DMS 273 (cell line): ENCODE results near the gene MLN.

Experiments used
- DNase-seq: peaks from one replicate; lab custom pipeline; 2025; ENCODE audit not compliant: unreplicated experiment; lab: John Stamatoyannopoulos, UW

Gene MLN

DNA sequence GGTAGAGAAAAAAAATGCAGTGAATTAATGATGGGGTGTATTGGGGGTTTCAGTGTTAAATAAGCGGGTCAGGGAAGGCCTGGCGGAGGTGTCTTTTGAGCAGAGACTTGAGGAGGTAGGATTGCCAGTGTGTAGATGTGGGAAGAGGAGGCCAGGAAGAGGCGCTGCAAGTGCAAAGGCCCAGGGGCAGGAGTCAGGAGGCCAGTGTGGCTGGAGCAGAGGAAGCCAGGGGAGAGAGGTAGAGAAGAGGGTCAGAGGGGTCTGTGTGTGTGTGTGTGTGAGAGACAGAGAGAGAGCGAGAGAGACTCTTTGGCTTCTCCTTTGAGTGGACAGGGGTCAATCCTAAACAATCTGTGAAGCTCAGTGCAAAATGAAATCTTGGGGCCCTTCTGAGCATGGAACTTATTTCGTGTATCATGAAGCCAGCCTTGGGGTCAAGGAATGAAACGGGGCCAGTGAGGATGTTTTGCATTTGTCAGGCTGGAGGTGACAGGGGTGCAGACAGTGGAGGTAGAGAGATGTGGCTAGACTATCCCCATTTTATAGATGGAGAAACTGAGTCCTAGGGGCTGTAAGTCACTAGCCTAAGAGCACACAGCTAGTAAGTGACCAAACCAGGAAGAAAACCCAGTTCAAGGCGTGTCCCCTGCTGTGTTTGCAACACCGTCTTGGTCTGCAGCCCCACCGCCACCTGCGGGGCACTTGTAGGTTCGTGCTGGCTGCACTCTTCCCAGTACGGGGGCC is 47.4 kb downstream of the MLN start:
- no peak for DNase-seq

DNA sequence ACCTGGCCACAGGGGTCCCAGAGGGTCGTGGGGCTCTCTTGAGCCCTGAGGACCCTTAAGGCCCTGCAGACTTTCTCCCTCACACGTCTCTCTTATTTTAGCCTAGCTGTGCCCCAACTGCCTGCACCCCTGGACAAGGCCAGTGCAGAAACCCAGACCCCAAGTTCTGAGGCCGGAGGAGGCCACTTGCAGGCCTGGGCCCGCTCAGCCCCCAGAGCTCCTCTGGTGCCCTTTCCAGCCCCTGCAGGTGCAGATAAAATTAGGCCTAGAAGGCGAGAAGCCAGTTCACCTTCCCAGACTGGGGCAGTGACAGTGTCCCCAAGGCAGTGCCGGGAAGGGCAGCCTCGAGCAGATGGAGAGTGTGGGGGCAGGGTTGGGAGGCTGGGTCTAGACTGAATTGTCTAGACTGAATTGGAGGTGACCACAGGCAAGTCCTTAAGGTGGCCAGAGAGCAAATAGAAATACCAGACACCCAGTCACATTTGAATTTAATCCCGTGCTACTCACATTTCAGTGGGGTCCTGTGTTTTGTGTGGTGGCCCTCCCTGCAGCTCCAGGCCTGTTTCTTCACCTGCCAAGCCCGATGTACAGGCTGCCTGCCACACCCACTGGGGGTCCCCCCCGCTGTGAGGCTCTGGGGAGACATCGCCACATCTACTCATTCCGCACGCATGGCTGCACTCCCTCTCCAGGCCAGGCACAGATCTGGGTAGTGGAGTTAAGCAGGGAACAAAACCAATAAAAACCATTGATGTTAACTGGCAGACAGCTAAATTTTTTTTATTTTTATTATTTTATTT is 48.5 kb downstream of the MLN start:
- peak; percentile 55 for DNase-seq

DNA sequence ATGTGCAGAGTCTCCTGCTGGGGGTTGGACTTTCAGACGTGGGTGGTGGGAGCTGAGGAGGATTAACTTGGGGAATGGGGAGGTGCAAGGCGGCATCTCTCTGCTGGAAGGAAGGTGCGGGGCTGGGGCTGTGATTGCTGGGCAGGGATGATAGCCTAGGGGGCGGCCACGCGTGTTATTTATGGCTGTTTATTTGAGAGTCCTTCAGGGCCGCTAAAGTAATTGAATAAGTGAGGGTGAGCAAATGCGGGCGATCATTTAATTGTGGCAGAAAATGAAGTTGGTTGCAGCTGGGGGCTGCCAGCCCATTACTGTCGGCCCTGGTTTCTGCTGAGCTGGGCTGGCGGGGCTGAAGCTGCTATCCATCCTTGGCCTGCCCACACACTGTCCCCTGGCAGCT is 49.6 kb downstream of the MLN start:
- DNase-seq = no peak

DNA sequence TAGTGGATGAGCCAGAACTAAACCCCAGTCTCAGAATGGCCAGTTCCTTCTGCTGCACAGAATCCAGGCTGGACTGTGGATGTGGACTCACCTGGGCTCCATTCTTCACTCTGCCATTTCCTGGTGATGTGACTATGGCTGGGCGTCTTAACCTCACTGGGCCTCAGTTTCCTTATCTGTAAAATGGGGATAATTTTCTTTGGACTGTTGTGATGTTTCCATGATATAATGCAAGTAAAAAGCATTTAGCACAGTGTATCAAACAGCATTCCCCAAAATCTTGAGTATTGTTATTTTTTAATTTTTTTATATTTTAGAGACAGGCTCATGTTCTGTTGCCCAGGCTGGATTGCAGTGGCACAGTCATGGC is 51.2 kb downstream of the MLN start:
- DNase-seq = no peak

DNA sequence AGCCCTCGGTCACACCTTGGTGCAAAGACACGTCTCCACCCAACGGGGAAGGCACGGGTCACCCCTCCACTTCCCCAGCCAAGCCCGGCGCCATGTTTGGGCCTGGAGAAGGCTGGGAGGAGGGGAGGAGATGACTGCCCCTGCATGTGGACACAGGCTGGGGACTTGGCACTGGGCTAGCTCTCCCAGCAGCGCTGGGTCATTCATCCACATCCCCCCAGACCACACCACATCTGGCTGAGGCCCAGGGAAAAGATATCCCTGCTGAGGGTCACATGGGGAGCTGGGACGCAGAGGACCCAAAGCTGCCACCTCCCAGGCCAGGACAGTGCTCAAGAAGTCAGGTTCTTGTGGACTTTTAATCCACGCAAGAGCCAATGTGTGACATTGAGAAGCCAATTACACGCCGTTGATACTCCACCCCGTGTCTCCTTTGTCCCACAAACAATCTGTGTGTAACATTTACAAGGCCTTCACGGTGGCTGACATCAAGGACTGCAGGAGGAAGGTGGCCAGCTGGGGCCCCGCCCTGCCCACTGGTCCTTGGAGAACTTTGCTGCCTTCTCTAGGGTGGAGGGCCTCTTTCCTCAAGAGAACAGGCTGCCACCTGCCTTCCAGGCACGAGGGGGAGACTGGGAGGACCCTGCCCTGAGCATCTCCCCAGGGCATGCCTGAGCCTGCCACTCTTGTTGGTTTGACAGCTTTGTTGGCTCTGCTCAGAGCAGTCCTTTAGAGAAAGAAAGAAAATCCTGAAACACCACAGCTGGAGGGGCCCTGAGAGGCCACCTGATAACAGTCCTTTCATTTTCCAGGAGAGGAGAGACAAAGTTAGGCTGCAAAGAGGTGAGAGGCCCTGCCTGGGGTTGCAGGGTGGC is 51.8 kb downstream of the MLN start:
- peak; percentile 88 for DNase-seq

DNA sequence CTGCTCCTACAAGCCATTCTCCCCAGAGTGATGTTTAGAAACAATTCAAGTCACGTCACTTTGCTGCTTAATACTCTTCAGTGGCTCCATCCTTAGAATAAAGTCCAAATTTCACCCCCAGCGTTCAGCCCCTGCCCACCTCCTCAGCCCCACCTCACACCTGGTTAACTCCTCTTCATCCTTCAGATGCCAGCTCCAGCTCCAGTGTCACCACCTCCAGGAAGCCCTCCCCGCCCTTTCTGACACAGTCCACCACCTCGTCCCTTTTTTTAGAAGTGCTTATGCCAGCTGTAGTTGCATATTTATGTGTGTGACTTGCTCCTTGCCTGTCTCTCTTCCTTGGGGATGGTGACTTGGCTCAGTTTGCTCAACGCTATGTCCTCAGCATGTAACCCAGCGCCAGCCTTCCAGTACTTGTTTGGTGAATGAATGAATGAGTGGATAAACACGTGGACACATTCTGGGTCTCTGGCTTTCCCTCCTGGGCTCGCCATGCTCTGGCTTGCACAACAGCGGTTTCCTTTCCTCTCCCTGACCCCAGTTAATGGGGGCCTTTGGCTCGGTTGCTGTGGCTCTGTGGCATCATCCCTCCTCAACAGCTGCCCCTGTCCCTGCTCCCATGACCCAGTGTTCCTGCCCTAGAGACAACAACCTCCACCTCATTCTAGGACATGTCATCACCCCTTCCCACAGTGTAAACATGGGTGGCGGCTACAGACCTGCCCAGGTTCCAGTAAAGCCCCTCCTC is 53.4 kb downstream of the MLN start:
- no peak for DNase-seq

DNA sequence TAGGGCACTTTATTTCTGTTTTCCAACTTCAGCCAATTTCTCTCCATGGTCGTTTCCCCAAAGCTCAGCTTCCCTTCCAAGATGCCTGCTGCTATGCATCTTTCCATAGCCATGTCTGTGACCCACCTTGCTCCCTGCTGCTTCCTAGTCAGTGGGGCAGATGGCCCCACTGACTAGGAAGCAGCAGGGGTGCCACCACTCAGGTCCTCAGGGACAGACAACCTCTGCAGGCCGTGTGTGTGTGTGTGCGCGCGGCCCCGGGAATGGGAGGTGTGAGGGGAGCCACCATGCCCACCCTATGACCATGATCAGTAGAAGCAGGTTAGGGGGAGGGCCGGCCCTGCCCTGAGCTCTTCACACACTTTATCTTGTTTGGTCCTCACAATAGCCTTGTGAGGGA is 54.4 kb downstream of the MLN start:
- peak; percentile 52 for DNase-seq

DNA sequence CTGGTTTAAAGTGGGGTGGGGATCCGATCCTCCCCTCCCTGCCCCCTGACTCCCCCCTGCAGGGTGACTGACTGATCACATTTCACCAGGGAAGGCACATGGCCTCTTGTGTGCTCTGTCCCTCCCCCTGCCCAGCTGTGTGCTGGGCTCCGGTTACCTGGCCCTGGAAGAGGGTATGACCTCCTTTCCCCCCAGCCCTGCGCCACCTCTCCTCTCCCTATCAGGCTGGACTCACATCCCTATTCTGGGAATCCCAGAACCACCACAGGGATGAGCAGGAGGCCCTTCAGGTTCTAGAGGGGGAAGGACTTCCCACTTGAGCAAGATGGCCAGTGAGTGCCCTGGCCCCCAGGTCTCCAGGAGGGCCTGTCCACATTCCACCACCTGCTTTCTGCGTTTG is 55.0 kb downstream of the MLN start:
- DNase-seq = peak; percentile 64

DNA sequence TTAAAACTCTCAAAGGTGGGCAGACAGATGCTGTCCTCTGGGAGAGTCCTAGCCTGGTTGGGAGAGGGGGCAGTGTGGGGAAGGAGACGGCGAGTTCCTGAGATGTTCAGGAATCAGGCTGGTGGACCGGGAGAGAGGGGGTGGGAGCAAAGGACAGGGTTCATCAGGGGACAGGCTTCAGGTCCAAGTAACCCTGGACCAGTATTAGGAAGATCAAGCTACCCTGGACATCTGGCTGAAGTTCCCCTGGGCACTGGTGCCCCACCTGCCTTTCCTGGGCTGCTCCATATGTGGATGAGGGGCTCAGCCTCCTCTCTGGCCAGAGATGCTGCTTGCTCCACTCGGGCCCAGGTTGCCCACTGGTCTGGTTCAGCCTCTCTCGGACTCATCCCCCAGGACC is 56.0 kb downstream of the MLN start:
- DNase-seq = peak; percentile 60

DNA sequence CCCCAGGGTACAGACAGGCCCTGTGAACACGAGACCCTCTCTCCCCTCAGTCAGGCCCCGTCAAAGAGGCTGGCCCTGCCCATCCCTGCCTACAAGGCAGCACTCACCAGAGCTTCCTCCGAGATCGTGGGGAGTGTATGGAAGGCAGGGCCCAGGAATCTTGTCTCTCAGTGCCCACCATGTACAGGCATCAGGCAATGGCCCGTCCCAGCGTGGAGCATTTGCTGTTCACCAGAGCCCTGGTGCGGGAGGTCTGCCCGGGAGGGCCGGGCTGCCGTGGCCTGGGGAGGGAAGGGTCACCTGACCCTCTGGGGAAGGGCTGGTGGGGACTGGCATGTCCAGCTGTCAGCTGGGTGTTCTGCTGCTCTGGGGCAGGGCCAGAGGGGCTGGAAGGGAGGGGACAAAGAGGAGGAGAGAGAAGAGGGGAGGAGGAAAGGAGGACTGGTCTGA is 57.1 kb downstream of the MLN start, which contains the start of gene IP6K3:
TSS of gene IP6K3 (minus strand) at position 255 of the 450 bp plus-strand sequence. CDS start 11,429 bp downstream, outside the sequence.
- DNase-seq = peak; percentile 70

DNA sequence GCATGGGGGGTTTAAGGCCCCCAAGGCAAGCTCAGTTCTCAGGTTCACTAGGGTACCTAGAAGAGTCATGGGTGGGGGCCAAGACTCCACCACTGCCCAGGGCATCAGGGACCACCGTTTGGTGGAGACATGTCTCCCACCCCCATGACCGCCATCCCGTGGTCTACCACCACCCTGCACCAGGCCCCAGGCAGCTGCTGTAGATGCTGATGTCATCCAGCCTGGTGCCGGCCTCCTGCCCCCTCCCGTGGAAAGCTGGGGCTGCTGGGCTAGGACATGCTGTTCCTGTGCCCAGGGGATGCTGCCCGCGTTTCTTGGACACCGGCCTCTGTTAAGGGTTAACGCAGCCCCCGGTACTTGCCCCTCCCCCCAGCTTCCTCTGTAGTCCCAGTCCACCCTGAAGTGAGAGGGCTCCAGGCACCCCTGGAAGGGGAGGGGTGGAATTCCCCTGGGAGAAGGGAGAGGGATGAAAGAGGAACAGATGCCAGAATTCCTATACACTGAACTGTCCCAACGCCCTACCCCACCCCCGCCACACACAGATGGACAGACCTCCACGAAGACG is 57.7 kb downstream of the MLN start:
- peak; percentile 90 for DNase-seq

DNA sequence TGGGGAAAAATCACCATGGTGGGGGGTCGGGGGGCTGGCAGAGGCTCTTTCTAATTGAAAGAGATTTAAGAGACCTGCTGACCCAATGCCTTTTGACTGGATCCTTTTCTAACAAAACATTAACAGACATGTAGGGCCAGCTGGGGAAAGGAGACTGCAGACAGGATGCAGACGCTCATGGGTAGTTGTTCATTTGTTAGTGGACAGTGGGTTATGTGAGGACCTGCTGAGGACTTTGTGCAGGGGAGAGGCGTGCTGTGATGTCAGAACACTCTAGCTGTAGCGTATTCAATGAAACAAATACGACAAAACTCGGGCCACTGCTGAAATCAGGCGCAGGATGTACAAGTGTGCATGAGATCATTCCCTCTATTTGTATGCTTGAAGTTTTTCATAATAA is 58.3 kb downstream of the MLN start:
- DNase-seq = peak; percentile 48

DNA sequence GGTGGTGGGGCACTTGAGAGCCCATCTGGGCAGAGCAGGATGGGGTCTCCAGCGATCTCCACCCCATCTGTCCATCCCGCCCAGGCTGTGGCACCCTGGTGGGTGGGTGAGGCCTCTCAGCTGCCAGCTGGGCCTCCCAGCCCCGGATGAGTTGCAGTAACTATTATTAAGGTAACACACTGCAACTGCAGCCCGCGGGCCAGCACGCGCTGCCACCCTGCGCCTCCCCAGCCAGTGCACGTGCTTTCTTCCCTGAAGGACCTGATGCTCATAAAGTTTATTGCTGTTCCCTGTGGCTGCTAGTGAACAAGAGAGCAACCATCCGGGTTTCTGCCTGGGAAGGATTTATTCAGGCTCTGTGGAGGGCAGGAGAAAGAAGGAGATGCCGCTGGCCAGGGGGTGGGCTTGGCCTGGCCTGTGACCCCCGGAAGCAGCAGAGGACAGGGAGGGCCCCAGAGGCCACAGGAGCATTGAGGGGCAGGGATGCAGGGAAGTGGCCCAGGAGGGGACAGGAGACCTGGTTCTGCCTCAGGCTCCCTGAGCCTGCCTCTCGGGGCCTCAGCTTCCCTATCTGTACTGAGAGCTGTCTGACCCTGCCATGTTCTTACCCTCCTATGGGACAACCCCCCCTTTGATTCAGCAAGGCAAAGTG is 58.8 kb downstream of the MLN start:
- peak; percentile 96 for DNase-seq
